ENCODE data around the gene LY6G6D. TPM values are rescaled to one million over a fixed set of nuclear protein-coding genes. Genes with fewer than 3 reads are reported as not detected.

The LY6G6D gene
- total RNA-seq, 2 donors from 2014 or later: not detected

DNA sequence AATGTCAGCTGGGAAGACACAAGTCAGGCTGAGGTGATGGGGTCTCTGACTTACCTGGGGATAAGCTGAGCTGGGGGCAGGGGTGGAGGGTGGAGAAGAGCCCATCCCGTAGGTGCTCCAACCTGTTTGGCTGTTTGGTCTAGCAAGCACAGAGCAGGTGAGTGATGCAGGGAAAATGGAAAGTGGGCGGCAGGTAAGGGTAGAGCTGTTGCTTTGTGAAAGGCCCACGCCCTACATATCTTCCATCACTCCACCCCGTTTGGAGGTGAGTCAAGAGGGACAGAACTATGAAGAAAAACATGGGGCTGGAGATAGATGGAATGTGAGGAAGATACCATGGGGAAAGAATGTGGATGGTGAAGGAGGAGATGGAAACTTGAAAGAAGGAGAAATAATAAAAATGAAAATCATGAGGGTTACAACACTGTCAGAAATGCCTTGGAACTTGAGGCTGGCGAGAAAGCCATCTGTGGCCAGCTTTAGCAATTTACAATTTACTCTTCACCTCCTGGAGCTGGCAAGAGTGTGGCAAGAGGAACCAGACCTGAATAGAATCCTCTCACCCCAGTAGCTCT, 5.1 kb downstream of the LY6G6D start:
- ATAC-seq (replicated peaks): no peak
- no peak overlapping the region for H3K27ac Mint-ChIP-seq
- peaks cover 5% of the 10 kb centered on the region for H3K4me1 Mint-ChIP-seq
- H3K36me3 Mint-ChIP-seq (ENCODE audit: low read depth): no peaks in the 10 kb centered on the region
- H3K4me3 Mint-ChIP-seq: no peak overlapping the region
- H3K27me3 Mint-ChIP-seq: no peaks in the 10 kb centered on the region
- H3K9me3 Mint-ChIP-seq: no peaks in the 10 kb centered on the region

DNA sequence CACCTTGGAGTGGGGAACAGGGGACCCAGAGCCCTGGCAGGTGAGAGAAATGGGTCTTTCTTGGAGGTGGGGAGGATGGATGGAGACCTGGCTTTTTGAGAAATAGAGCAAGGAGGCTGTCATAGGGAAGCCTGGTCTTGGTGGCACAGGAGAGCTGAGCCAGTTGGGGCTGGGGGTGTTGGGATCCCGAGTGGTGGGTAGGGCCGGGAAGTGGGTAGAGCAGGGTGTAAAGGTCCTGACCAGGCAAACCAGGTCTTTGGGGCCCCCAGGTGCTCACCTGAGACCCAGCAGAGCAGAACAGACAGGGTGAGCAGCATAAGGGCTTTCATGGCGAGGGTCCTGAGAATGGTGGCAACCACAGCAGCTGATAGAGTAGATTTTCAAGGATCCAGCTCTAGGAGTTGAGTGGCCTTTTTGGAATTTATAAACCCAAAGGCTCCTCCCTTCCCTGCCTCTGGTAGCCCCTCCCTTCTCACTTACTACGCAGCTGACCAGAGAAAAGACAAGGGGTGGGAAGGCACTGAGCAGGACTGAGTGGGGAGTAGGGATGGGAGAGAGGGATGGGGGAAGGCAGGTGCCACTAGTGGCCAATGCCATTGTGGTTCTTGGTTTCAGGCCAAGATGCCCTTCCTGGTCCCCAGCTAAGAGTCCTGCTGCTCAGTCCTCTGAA, 6.3 kb downstream of the LY6G6D start, which contains the start of gene LY6G6C:
TSS of gene LY6G6C (minus strand) at position 396 of the 670 bp plus-strand sequence. CDS start at position 329, 67 bp downstream.
- H3K4me1 Mint-ChIP-seq: peaks cover 15% of the 10 kb centered on the region
- no peak within 1 kb of the TSS for H3K4me3 Mint-ChIP-seq
- H3K27ac Mint-ChIP-seq: peak within 1 kb of the TSS; percentile 71
- no peak for ATAC-seq (replicated peaks)
- H3K27me3 Mint-ChIP-seq: no peaks in the 10 kb centered on the region
- no peaks in the 10 kb centered on the region for H3K36me3 Mint-ChIP-seq (ENCODE audit: low read depth)
- H3K9me3 Mint-ChIP-seq: no peaks in the 10 kb centered on the region

DNA sequence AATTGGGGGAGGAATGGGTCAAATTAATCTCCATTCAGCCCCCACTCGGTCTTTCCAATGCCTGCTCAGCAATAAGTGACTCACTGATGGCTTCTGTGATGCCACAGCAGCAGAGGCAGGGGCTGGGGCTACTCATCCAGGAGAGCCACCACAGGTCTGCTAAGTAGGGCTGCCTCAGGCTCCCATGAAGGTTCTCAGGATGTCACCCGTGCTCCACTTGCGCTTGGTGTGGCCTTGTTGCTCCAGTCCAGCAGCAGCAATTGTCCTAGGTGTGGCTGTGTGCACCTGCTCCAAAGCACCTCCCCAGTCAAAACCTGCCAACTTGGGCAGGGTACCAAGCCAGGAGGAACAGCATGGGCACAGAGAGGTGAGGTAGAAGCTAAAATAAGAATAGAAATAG, 7.0 kb downstream of the LY6G6D start:
- H3K36me3 Mint-ChIP-seq (ENCODE audit: low read depth): peaks cover 5% of the 10 kb centered on the region
- no peak for ATAC-seq (replicated peaks)
- H3K27me3 Mint-ChIP-seq: no peaks in the 10 kb centered on the region
- H3K27ac Mint-ChIP-seq: no peak overlapping the region
- no peaks in the 10 kb centered on the region for H3K9me3 Mint-ChIP-seq
- no peak overlapping the region for H3K4me3 Mint-ChIP-seq
- peaks cover 20% of the 10 kb centered on the region for H3K4me1 Mint-ChIP-seq

- Mint-ChIP-seq H3K36me3 (ENCODE audit: low read depth) (peaks cover 12% of the 10 kb centered on the region), H3K27ac (no peak within 1 kb of the TSS), H3K4me1 (peaks cover 20% of the 10 kb centered on the region), H3K27me3 (no peaks in the 10 kb centered on the region), H3K9me3 (no peaks in the 10 kb centered on the region), H3K4me3 (no peak within 1 kb of the TSS)
- ATAC-seq (replicated peaks): no peak
Measured at GRCh38 chr6:31723245-31723979, 8.3 kb downstream of the LY6G6D start, which contains the start of gene MPIG6B. Gene MPIG6B (plus strand): TSS chr6:31723373. CDS start chr6:31723384, 11 bp downstream.

DNA sequence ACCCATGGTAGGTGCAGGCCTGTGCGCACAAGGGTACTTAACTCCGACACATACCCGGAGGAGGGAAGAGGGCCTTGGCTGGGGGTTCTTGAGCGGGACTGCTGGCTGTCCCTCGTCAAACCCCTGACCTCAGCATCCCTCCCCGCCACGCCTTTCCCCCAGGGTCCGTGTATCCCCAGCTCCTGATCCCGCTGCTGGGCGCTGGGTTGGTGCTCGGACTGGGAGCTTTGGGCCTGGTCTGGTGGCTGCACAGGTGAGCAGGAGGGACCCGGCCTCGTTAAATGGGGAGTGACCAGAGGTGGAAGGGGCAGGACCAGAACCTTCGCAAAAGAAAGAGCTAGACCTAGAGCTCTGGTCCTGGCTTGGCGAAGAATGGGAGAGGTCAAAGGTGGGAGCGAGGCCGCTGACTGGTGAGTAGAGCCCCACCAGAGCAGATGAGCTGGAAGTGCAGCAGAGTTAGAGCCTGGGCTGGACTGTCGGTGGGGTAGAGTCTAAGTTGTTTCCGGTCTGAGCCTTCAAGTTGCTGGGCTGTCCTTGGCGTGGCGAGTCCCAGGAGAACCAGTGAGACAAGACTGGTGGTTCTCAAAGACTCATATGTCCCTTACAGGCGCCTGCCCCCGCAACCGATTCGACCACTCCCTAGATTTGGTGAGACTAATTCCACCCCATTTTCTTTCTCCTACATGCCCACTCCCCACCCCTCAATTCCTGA, 9.0 kb downstream of the LY6G6D start:
- H3K36me3 Mint-ChIP-seq (ENCODE audit: low read depth): peaks cover 20% of the 10 kb centered on the region
- no peaks in the 10 kb centered on the region for H3K9me3 Mint-ChIP-seq
- ATAC-seq (replicated peaks): no peak
- H3K4me3 Mint-ChIP-seq: no peak overlapping the region
- H3K4me1 Mint-ChIP-seq: peaks cover 22% of the 10 kb centered on the region
- H3K27me3 Mint-ChIP-seq: no peaks in the 10 kb centered on the region
- H3K27ac Mint-ChIP-seq: no peak overlapping the region

GRCh38 chr6:31725502-31726350, 10.6 kb downstream of the LY6G6D start:
- H3K9me3 Mint-ChIP-seq: no peaks in the 10 kb centered on the region
- peaks cover 35% of the 10 kb centered on the region for H3K36me3 Mint-ChIP-seq (ENCODE audit: low read depth)
- peak overlapping the region; percentile 0 for H3K4me3 Mint-ChIP-seq
- H3K27ac Mint-ChIP-seq: peak overlapping the region; percentile 35
- no peaks in the 10 kb centered on the region for H3K27me3 Mint-ChIP-seq
- peaks cover 32% of the 10 kb centered on the region for H3K4me1 Mint-ChIP-seq
- peak; percentile 30 for ATAC-seq (replicated peaks)

- H3K36me3 Mint-ChIP-seq (ENCODE audit: low read depth): peaks cover 49% of the 10 kb centered on the region
- H3K4me1 Mint-ChIP-seq: peaks cover 28% of the 10 kb centered on the region
- H3K4me3 Mint-ChIP-seq: peak overlapping the region; percentile 53
- peak overlapping the region; percentile 40 for H3K27ac Mint-ChIP-seq
- H3K27me3 Mint-ChIP-seq: no peaks in the 10 kb centered on the region
- no peaks in the 10 kb centered on the region for H3K9me3 Mint-ChIP-seq
- ATAC-seq (replicated peaks): no peak
Measured at GRCh38 chr6:31727034-31727716, 12.0 kb downstream of the LY6G6D start.

DNA sequence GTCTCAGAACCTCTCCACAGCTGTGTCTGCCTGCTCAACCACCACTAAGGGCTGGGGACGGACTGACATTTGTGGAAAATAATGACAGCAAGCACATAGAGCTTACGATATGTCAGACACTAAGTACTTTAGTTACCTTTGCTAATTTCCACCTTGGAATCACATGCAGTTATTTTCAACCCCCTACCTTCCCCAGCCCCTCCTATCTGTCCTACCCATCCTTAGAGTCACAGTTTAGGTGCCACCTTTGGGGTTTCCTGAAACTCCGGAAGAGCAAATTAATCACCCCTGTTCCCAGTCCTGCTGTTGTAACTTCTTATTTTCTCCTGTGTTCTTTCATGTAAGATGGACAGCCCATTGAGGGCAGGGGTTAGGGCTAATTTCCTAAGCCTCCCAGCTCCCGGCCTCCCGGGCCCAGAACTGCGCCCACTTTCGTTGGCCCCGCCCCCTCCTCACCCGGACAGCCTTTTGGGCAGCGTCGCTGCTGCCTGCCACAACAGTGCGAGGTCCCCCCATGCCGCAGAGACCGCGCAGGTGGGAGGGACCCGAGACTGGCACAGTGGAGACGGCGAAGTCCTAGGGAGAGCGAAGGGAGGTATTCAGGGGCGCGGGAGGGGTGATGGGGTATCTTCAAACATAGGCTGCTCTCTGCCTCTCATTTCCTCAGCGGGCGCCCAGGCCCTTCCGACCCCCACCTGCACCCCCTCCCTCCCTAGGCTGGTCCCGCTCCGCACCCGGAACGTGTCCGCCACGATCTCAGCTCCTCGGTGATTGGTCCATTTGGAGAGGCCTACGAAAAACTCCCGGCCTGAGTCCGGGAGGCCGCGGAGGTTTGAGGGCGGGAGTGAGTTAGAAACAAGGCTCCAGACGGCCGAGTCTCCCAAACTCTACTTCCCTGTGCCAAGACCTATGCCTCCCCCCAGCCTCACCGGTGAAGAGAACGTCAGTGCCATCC, 12.8 kb downstream of the LY6G6D start:
- no peak for ATAC-seq (replicated peaks)
- H3K27ac Mint-ChIP-seq: peak overlapping the region; percentile 40
- H3K27me3 Mint-ChIP-seq: no peaks in the 10 kb centered on the region
- peak overlapping the region; percentile 77 for H3K4me3 Mint-ChIP-seq
- peaks cover 28% of the 10 kb centered on the region for H3K4me1 Mint-ChIP-seq
- peaks cover 58% of the 10 kb centered on the region for H3K36me3 Mint-ChIP-seq (ENCODE audit: low read depth)
- no peaks in the 10 kb centered on the region for H3K9me3 Mint-ChIP-seq

DNA sequence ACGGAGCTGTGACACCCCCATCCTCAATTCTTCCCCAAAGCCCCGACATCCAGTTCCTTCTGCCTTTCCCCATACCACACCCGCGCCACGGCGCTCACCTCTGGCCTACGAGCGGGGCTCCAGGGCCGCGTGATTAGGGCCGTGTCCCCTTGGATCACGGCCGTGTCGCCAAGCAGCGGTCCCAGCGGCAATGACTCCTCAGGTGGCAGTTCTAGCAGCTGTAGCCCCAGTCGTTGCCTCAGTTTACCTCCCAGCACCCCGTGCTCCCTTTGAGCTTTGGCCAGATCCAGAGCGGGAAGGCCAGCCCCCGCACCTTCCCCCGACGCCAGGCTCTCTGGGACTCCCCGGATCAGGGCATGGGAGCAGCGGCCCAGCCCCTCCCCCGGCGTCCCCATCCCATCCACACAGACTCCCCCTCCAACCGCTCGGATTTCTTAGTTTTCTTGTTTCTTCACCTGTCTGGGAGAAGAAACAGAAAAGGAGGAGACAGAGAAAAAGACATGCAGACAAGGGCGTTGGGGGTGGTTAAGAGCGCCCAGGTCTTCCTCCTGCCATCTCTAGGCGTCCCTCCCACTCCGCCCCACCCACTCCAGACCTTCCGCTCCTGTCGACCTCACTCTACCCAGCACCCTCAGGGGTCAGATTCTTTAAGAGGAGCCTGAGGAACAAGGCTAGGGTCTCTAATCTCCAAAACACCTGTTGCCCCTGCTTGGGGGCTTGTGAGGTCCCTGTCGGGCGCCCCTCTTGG, 13.8 kb downstream of the LY6G6D start, which contains the start of gene DDAH2:
TSS of gene DDAH2 (minus strand) at position 533 of the 748 bp plus-strand sequence. CDS start at position 395, 138 bp downstream.
- peak; percentile 22 for ATAC-seq (replicated peaks)
- Mint-ChIP-seq H3K4me3 (peak within 1 kb of the TSS; percentile 77), H3K27me3 (no peaks in the 10 kb centered on the region), H3K9me3 (no peaks in the 10 kb centered on the region), H3K27ac (no peak within 1 kb of the TSS), H3K36me3 (ENCODE audit: low read depth) (peaks cover 67% of the 10 kb centered on the region), H3K4me1 (peaks cover 34% of the 10 kb centered on the region)

DNA sequence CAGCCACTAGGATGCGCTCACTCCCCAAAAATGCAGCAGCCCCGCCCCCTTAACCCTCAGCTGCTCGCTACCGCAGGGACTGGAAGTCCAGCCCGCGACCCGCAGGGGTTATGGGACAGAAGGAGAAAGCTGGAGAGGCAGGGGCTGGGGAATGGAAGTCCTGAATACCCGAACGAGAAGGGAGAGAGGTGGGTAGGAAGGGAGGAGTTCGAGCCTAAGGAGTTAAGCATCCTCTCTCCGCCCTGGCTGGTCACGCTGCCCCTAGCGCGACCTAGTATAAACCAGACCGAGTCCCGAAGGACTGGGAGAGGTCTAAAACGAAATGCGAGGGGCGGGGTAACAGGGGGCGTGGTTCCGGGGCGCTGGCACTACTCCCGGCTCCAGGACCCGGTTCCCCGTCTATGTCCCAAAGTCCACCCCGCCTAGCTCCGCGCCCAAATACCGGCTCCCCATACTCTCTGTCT, 14.4 kb downstream of the LY6G6D start:
- Mint-ChIP-seq H3K36me3 (ENCODE audit: low read depth) (peaks cover 73% of the 10 kb centered on the region), H3K4me3 (peak overlapping the region; percentile 77), H3K27me3 (no peaks in the 10 kb centered on the region), H3K9me3 (no peaks in the 10 kb centered on the region), H3K27ac (no peak overlapping the region), H3K4me1 (peaks cover 34% of the 10 kb centered on the region)
- peak; percentile 68 for ATAC-seq (replicated peaks)

GRCh38 chr6:31729979-31730630, 15.0 kb downstream of the LY6G6D start:
- peak; percentile 44 for ATAC-seq (replicated peaks)
- H3K27ac Mint-ChIP-seq: peak overlapping the region; percentile 33
- H3K27me3 Mint-ChIP-seq: no peaks in the 10 kb centered on the region
- peaks cover 79% of the 10 kb centered on the region for H3K36me3 Mint-ChIP-seq (ENCODE audit: low read depth)
- H3K9me3 Mint-ChIP-seq: no peaks in the 10 kb centered on the region
- H3K4me1 Mint-ChIP-seq: peaks cover 34% of the 10 kb centered on the region
- peak overlapping the region; percentile 77 for H3K4me3 Mint-ChIP-seq
